DND-41 (cell line): ENCODE measurements around the gene MACF1.
A peak's percentile ranks its signal among the peaks of the same experiment; 100 is the strongest.

Source experiments
- ATAC-seq: fragments of 200-7000 bp; cut with Tn5 transposase; 3 replicates; pipeline ENCODE4 v1.9.1; 2021; ENCODE audit warnings: low read depth; ENCODE audit not compliant: insufficient read depth
- DNase-seq: peaks from one replicate; pipeline ENCODE4 v3.0.0-alpha.2; 2020
- H2AFZ ChIP-seq: 2 replicates; pipeline ENCODE4 v1.6.0; 2012; ENCODE audit warnings: low read depth, low read length
- H3K27ac ChIP-seq: 2 replicates; pipeline ENCODE4 v1.5.1; 2012; ENCODE audit warnings: low read length, inconsistent platforms
- H3K27me3 ChIP-seq: fragments of 200-600 bp; sonication (generic); 2 replicates; pipeline ENCODE4 v1.6.0; 2012; ENCODE audit warnings: low read length, mild to moderate bottlenecking, inconsistent platforms; ENCODE audit not compliant: insufficient read depth, poor library complexity
- H3K36me3 ChIP-seq: 2 replicates; pipeline ENCODE4 v1.5.1; 2012; ENCODE audit warnings: low read length, inconsistent platforms; ENCODE audit not compliant: insufficient read depth
- H3K4me1 ChIP-seq: 2 replicates; pipeline ENCODE4 v1.5.1; 2012; ENCODE audit warnings: mild to moderate bottlenecking, low read length; ENCODE audit not compliant: insufficient read depth
- H3K4me2 ChIP-seq: 2 replicates; pipeline ENCODE4 v1.6.0; 2012; ENCODE audit warnings: mild to moderate bottlenecking, moderate library complexity, low read length, inconsistent platforms; ENCODE audit not compliant: insufficient read depth
- H3K4me3 ChIP-seq, 2 experiments: fragments of 200-600 bp in 1 of 2; shearing (Covaris generic) in 1 of 2; 2 replicates each; pipeline ENCODE4 v1.5.1; 2012 to 2016; ENCODE audit warnings: inconsistent platforms in 2 of 2, low read length in 2 of 2, mild to moderate bottlenecking in 2 of 2, low read depth in 1 of 2, moderate library complexity in 1 of 2
- H3K79me2 ChIP-seq: 2 replicates; pipeline ENCODE4 v1.6.0; 2012; ENCODE audit warnings: low read length, inconsistent platforms; ENCODE audit not compliant: insufficient read depth
- H3K9ac ChIP-seq: 2 replicates; pipeline ENCODE4 v1.6.0; 2012; ENCODE audit warnings: low read depth, mild to moderate bottlenecking, inconsistent platforms, low read length, moderate library complexity
- H3K9me3 ChIP-seq: 2 replicates; pipeline ENCODE4 v1.5.1; 2012; ENCODE audit warnings: low read length, moderate library complexity, mild to moderate bottlenecking, inconsistent platforms; ENCODE audit not compliant: insufficient read depth, severe bottlenecking
- H4K20me1 ChIP-seq: 2 replicates; pipeline ENCODE4 v1.6.0; 2012; ENCODE audit warnings: low read length; ENCODE audit not compliant: insufficient read depth
- EZH2 ChIP-seq: IDR thresholded peaks from 3 replicates; pipeline ENCODE4 v1.6.1; 2012; ENCODE audit warnings: borderline replicate concordance, low read depth, mild to moderate bottlenecking, moderate library complexity, low read length, inconsistent platforms; ENCODE audit not compliant: severe bottlenecking
- TF ChIP-seq, protein P1 (sequence below): IDR thresholded peaks from 2 replicates; pipeline ENCODE4 v1.5.1; 2012; ENCODE audit warnings: borderline replicate concordance, low read length, moderate library complexity, mild to moderate bottlenecking; ENCODE audit not compliant: poor library complexity, severe bottlenecking; ENCODE audit errors: extremely low read depth

Gene MACF1

DNA sequence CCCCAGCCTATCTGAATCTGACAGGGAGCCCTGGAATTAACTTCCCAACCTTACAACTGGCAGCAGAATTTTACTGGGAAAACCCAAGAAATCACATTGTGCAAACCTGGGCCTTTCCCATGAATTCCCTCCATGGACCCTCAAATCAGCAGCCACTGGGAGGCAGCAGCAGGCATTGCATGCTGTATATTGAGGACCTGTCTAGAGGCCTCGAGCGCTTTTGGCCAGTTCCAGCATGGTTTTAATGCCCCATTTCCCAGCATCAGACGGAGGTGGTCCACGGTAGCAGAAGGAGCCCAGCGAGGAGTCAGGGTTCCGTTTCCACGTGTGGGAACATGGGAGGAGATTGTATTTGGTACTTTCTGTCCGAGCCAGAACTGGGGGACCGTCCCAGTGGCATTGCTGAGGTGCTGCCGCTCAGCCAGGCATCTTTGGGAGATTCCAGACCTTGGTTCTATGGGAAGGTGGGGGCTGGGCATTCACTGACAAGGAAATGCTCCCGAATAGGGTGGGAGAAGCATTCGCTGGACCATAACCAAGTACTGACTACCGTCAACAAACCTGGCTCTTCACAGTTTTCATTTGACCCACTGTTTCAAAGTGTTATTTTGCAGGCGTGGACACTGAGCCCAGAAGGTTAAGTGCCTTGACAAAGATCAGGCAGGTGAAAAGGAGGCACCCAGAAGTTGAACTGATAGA lies 302.9 kb downstream of the MACF1 start:
- no peaks in the 10 kb centered on the region for H3K27me3 ChIP-seq
- ATAC-seq: no peak
- H3K79me2 ChIP-seq: no peaks in the 10 kb centered on the region
- H3K9me3 ChIP-seq: no peaks in the 10 kb centered on the region
- no peak overlapping the region for H3K9ac ChIP-seq
- no peak overlapping the region for H3K4me2 ChIP-seq
- no peaks in the 10 kb centered on the region for H3K36me3 ChIP-seq
- no peak overlapping the region for H2AFZ ChIP-seq
- H4K20me1 ChIP-seq: no peaks in the 10 kb centered on the region
- no peak for DNase-seq
- TF ChIP-seq, protein P1, sequence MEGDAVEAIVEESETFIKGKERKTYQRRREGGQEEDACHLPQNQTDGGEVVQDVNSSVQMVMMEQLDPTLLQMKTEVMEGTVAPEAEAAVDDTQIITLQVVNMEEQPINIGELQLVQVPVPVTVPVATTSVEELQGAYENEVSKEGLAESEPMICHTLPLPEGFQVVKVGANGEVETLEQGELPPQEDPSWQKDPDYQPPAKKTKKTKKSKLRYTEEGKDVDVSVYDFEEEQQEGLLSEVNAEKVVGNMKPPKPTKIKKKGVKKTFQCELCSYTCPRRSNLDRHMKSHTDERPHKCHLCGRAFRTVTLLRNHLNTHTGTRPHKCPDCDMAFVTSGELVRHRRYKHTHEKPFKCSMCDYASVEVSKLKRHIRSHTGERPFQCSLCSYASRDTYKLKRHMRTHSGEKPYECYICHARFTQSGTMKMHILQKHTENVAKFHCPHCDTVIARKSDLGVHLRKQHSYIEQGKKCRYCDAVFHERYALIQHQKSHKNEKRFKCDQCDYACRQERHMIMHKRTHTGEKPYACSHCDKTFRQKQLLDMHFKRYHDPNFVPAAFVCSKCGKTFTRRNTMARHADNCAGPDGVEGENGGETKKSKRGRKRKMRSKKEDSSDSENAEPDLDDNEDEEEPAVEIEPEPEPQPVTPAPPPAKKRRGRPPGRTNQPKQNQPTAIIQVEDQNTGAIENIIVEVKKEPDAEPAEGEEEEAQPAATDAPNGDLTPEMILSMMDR: peak; percentile 39
- no peak for TF ChIP-seq EZH2
- H3K27ac ChIP-seq: no peak overlapping the region
- no peak overlapping the region for H3K4me3 ChIP-seq
- no peaks in the 10 kb centered on the region for H3K4me1 ChIP-seq

DNA sequence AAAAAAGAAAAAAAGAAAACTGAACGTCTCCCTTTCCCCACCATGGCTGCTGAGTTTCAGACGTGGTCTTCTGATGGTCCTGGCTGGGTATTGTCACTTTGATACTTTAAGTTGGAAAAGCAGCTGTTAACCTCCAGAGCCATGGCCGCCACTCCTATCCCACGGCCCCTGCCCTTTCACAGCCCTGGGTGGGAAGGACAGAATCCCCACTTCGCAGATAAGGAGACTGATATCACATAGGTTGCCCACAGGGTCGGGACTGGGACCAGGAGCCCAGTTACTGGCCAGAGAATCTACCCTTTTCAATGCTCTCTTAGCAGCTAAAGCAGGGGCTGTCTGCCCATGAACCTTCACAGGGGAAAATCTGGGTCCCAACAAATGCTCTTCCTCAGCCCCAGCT lies 303.8 kb downstream of the MACF1 start:
- no peak overlapping the region for H3K4me2 ChIP-seq
- no peaks in the 10 kb centered on the region for H3K36me3 ChIP-seq
- H3K27me3 ChIP-seq: no peaks in the 10 kb centered on the region
- no peaks in the 10 kb centered on the region for H3K79me2 ChIP-seq
- H4K20me1 ChIP-seq: no peaks in the 10 kb centered on the region
- H2AFZ ChIP-seq: no peak overlapping the region
- H3K4me1 ChIP-seq: no peaks in the 10 kb centered on the region
- no peak overlapping the region for H3K9ac ChIP-seq
- TF ChIP-seq EZH2: no peak
- TF ChIP-seq, protein P1: no peak
- no peak overlapping the region for H3K4me3 ChIP-seq
- DNase-seq: no peak
- ATAC-seq: no peak
- no peaks in the 10 kb centered on the region for H3K9me3 ChIP-seq
- no peak overlapping the region for H3K27ac ChIP-seq

DNA sequence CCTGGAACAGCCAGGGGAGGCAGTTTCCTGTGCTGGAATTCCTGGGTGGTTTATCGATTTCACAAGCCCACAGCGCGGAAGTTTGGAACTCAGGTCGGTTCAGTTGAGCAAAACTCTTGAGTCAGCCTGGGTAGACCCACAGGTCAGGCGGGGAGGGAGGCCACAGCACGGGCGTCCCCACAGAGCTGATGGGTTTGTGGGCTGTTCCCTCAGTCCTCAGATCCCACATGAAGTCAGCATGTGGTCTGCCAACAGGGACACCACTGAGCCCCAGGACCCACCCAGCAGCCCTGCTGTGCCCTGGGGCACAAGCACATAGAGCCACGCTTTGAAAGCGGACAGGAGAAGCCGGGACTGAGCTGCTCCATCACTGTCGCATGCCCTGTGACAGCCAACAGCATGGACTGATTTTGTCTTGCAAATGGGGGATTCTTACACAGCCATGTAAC lies 304.4 kb downstream of the MACF1 start:
- H2AFZ ChIP-seq: no peak overlapping the region
- H3K9ac ChIP-seq: no peak overlapping the region
- H4K20me1 ChIP-seq: no peaks in the 10 kb centered on the region
- H3K4me3 ChIP-seq: no peak overlapping the region
- no peak for TF ChIP-seq EZH2
- TF ChIP-seq, protein P1: no peak
- peak; percentile 49 for ATAC-seq
- H3K4me1 ChIP-seq: no peaks in the 10 kb centered on the region
- no peaks in the 10 kb centered on the region for H3K36me3 ChIP-seq
- no peak for DNase-seq
- H3K4me2 ChIP-seq: no peak overlapping the region
- no peaks in the 10 kb centered on the region for H3K79me2 ChIP-seq
- no peaks in the 10 kb centered on the region for H3K9me3 ChIP-seq
- no peaks in the 10 kb centered on the region for H3K27me3 ChIP-seq
- H3K27ac ChIP-seq: no peak overlapping the region
